ENCODE measurements around the gene GPRC5B. TPM values are rescaled to one million over a fixed set of nuclear protein-coding genes. Genes with fewer than 3 reads are reported as not detected.

Gene GPRC5B
- total and polyA plus RNA-seq, 2 of the 8 experiments (the other 6 are each of a cell fraction or from before 2014, with no cell fraction given) = 106 to 160 TPM

DNA sequence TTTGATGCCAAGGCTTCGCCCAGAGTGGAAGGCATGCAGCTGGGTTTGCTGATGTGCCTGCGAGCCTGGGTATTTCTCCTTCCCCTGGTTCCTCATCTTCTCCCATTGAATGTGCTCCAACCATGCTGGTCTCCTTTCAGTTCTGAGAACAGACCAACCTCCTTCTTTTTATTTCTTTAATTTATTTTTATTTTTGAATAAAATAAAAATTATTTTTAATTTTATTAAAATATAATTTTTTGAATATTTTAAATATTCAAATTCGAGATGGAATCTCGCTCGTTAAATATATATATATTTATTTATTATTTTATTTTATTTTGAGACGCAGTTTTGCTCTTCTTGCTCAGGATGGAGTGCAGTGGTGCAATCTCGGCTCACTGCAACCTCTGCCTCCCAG is 30.2 kb upstream of the GPRC5B start:
- H3K79me2 ChIP-seq (ENCODE audit: control insufficient read depth in 1 of 2, insufficient read depth in 2 of 2, low read length in 2 of 2) = no peaks in the 10 kb centered on the region
- no peak overlapping the region for H3K4ac ChIP-seq (replicated peaks; ENCODE audit: insufficient read length, low read depth, low read length)
- ChIA-PET POLR2A (ENCODE audit: partially characterized antibody) (no interaction called here), CTCF (ENCODE audit: partially characterized antibody) (interaction anchor here (0.7 kb wide), 1 partner anchor 386 kb away, joined by 3 read pairs; no protein-coding TSS in a partner anchor)
- no peaks in the 10 kb centered on the region for H4K20me1 ChIP-seq (replicated peaks in 1 of 2; ENCODE audit: control insufficient read depth in 1 of 2, insufficient read depth in 2 of 2, low read length in 2 of 2)
- no peaks in the 10 kb centered on the region; a peak in 1 of 4 replicates for H3K9me3 ChIP-seq (ENCODE audit: insufficient read depth in 2 of 2, low read depth in 1 of 2, low read length in 1 of 2)
- H2BK15ac ChIP-seq (ENCODE audit: low read length) = no peak overlapping the region
- no peak overlapping the region for H3K4me3 ChIP-seq (ENCODE audit: extremely low read depth in 1 of 4, insufficient read depth in 2 of 4, low read depth in 3 of 4, low read length in 4 of 4)
- no peaks in the 10 kb centered on the region for H3K27me3 ChIP-seq (replicated peaks in 1 of 4; ENCODE audit: control insufficient read depth in 3 of 4, extremely low read depth in 1 of 4, insufficient read depth in 3 of 4, low read length in 3 of 4)
- no peaks in the 10 kb centered on the region for H3K79me1 ChIP-seq (ENCODE audit: low read depth, low read length)
- no peak overlapping the region for H3K4me2 ChIP-seq (ENCODE audit: insufficient read depth in 1 of 2, low read depth in 2 of 2, low read length in 2 of 2)
- H3K36me3 ChIP-seq (ENCODE audit: control insufficient read depth in 2 of 4, insufficient read depth in 4 of 4, low read length in 3 of 4) = no peaks in the 10 kb centered on the region
- H2AFZ ChIP-seq (ENCODE audit: low read length) = no peak overlapping the region
- WGBS, 2 experiments (ENCODE audit: extremely low coverage in 1 of 2, insufficient coverage in 1 of 2, insufficient read length in 1 of 2, insufficient replicate concordance in 2 of 2, low coverage in 1 of 2, low lambda C conversion rate in 2 of 2, missing lambda C conversion rate in 1 of 2) = 96% methylated on average over 7 of the region's 7 CpGs; no CpG with 5 or more reads in 1 of the 2 experiments
- H3K9ac ChIP-seq (replicated peaks in 1 of 4; ENCODE audit: extremely low read depth in 1 of 4, low read depth in 3 of 4, low read length in 3 of 4) = no peak overlapping the region
- H3K18ac ChIP-seq (ENCODE audit: extremely low read depth, low read length) = no peak overlapping the region
- H4K5ac ChIP-seq (ENCODE audit: insufficient read length, low read depth, low read length) = no peak overlapping the region
- no peaks in the 10 kb centered on the region; a peak in 1 of 7 replicates for H3K4me1 ChIP-seq (replicated peaks in 1 of 4; ENCODE audit: control insufficient read depth in 3 of 4, insufficient read depth in 4 of 4, low read length in 3 of 4)
- H3K56ac ChIP-seq (replicated peaks; ENCODE audit: insufficient read length, low read depth, low read length) = no peak overlapping the region
- no peak overlapping the region for H2BK20ac ChIP-seq (ENCODE audit: low read length)
- H4K8ac ChIP-seq (ENCODE audit: extremely low read depth, insufficient read depth, low read length) = no peak overlapping the region
- H3K27ac ChIP-seq (ENCODE audit: low read depth, low read length) = no peak overlapping the region
- H2BK5ac ChIP-seq (ENCODE audit: low read depth, low read length) = no peak overlapping the region
- no peak overlapping the region for H3K23ac ChIP-seq (ENCODE audit: insufficient read length)
- FAIRE-seq = no peak
- no peak overlapping the region for H3K14ac ChIP-seq (ENCODE audit: insufficient read length)
- H2BK12ac ChIP-seq (ENCODE audit: low read depth, low read length) = no peak overlapping the region
- H2BK120ac ChIP-seq (replicated peaks; ENCODE audit: low read depth, low read length) = no peak overlapping the region
- no peaks in the 10 kb centered on the region for H3K23me2 ChIP-seq (ENCODE audit: low read depth, low read length)
- no peak overlapping the region for H2AK5ac ChIP-seq (ENCODE audit: low read depth, low read length)
- H4K91ac ChIP-seq (replicated peaks; ENCODE audit: insufficient read length, low read length) = no peak overlapping the region
- no peak for DNase-seq (ENCODE audit: low read depth in 1 of 2, low spot score in 2 of 2)
- TF ChIP-seq BACH1 (IDR thresholded peaks at IDR 0.05; ENCODE audit: low read length) (no peak), JUND (IDR thresholded peaks at IDR 0.05; ENCODE audit: low read length) (no peak), RNF2 (IDR thresholded peaks at IDR 0.05; ENCODE audit: borderline replicate concordance, low read depth, low read length, missing control alignments, poor library complexity, severe bottlenecking) (no peak), HDAC2 (IDR thresholded peaks at IDR 0.05; ENCODE audit: borderline replicate concordance in 1 of 2, low read depth in 2 of 2, low read length in 2 of 2) (no peak), CBX5 (IDR thresholded peaks at IDR 0.05; ENCODE audit: low read depth, low read length) (no peak), SAP30 (IDR thresholded peaks at IDR 0.05; ENCODE audit: insufficient read depth, insufficient replicate concordance, low read length) (no peak), GABPA (IDR thresholded peaks at IDR 0.05; ENCODE audit: borderline replicate concordance, insufficient read depth, low read length) (no peak), CREB1 (IDR thresholded peaks at IDR 0.05) (no peak), NRF1 (IDR thresholded peaks at IDR 0.05; ENCODE audit: low read depth, low read length) (no peak), ASH2L (IDR thresholded peaks at IDR 0.05; ENCODE audit: low read length) (no peak), SIN3A (conservative IDR thresholded peaks at IDR 0.05 in 1 of 2, IDR thresholded peaks at IDR 0.05 in 1 of 2; ENCODE audit: low read depth in 1 of 2, low read length in 2 of 2) (no peak)
- TF ChIP-seq, protein P1, sequence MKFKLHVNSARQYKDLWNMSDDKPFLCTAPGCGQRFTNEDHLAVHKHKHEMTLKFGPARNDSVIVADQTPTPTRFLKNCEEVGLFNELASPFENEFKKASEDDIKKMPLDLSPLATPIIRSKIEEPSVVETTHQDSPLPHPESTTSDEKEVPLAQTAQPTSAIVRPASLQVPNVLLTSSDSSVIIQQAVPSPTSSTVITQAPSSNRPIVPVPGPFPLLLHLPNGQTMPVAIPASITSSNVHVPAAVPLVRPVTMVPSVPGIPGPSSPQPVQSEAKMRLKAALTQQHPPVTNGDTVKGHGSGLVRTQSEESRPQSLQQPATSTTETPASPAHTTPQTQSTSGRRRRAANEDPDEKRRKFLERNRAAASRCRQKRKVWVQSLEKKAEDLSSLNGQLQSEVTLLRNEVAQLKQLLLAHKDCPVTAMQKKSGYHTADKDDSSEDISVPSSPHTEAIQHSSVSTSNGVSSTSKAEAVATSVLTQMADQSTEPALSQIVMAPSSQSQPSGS (IDR thresholded peaks at IDR 0.05; ENCODE audit: low read length) = no peak
